ENCODE results near the gene PXYLP1.
A peak's percentile ranks its signal among the peaks of the same experiment; 100 is the strongest.

Gene PXYLP1

DNA sequence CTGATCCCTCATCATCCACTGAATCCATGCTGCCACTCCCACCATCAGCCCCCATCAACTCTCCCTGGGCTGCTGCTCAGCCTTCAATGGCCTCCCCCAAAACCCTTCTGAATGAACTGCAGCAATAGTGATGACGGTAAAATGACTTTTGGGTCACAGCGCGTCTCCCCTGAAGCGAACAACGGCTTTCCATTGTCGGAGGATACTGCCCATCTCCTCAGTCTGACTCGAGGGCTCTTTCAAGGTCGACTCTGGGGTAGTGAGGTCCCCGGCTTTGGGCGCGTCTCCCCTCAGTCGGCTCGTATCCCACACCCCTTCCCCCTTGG, 79.5 kb downstream of the PXYLP1 start:
- TF ChIP-seq EZH2phosphoT487 (IDR thresholded peaks at IDR 0.05; ENCODE audit: borderline replicate concordance) (no peak), CTCF (conservative IDR thresholded peaks at IDR 0.05; ENCODE audit: low read length) (no peak)
- Histone ChIP-seq H3K9me2 (replicated peaks; ENCODE audit: low read depth, low read length) (no peaks in the 10 kb centered on the region), H3K79me2 (ENCODE audit: insufficient read depth, low read length) (peaks cover 8% of the 10 kb centered on the region), H3K4me1 (ENCODE audit: insufficient read depth, low read length, poor library complexity, severe bottlenecking) (peaks cover 40% of the 10 kb centered on the region), H4K20me1 (ENCODE audit: insufficient read depth, low read length, poor library complexity, severe bottlenecking) (no peaks in the 10 kb centered on the region), H3K4me2 (ENCODE audit: low read depth, low read length, poor library complexity, severe bottlenecking) (peak overlapping the region; percentile 85), H3K9me3 (ENCODE audit: insufficient read depth, low read depth, low read length) (no peaks in the 10 kb centered on the region), H3K9ac (ENCODE audit: low read depth, low read length, poor library complexity, severe bottlenecking) (peak overlapping the region; percentile 87), H2AFZ (ENCODE audit: low read length) (peak overlapping the region; percentile 66; the same call in 1 of the 2 replicates), H3K4me3 (ENCODE audit: low read length, poor library complexity, severe bottlenecking) (peak overlapping the region; percentile 76), H3K27me3 (ENCODE audit: insufficient read depth, low read length, poor library complexity, severe bottlenecking) (no peaks in the 10 kb centered on the region), H3K36me3 (ENCODE audit: insufficient read depth, low read length) (no peaks in the 10 kb centered on the region), H3F3A (ENCODE audit: low read depth) (0 out of 2 replicates have a peak, but pooled peaks cover 4% of the 10 kb centered on the region)

GRCh38 chr3:141311496-141312353, 80.1 kb downstream of the PXYLP1 start:
- H3K9me3 ChIP-seq (ENCODE audit: insufficient read depth, low read depth, low read length), result no peaks in the 10 kb centered on the region
- no peaks in the 10 kb centered on the region for H3K36me3 ChIP-seq (ENCODE audit: insufficient read depth, low read length)
- peaks cover 36% of the 10 kb centered on the region for H3K4me1 ChIP-seq (ENCODE audit: insufficient read depth, low read length, poor library complexity, severe bottlenecking)
- H3K79me2 ChIP-seq (ENCODE audit: insufficient read depth, low read length), result peaks cover 8% of the 10 kb centered on the region
- peak overlapping the region; percentile 76 for H3K4me3 ChIP-seq (ENCODE audit: low read length, poor library complexity, severe bottlenecking)
- 0 out of 2 replicates have a peak, but pooled peaks cover 4% of the 10 kb centered on the region for H3F3A ChIP-seq (ENCODE audit: low read depth)
- no peaks in the 10 kb centered on the region for H4K20me1 ChIP-seq (ENCODE audit: insufficient read depth, low read length, poor library complexity, severe bottlenecking)
- TF ChIP-seq EZH2phosphoT487 (IDR thresholded peaks at IDR 0.05; ENCODE audit: borderline replicate concordance) (no peak), CTCF (conservative IDR thresholded peaks at IDR 0.05; ENCODE audit: low read length) (peak; percentile 77)
- H2AFZ ChIP-seq (ENCODE audit: low read length), result peak overlapping the region; percentile 74
- no peaks in the 10 kb centered on the region for H3K9me2 ChIP-seq (replicated peaks; ENCODE audit: low read depth, low read length)
- no peaks in the 10 kb centered on the region for H3K27me3 ChIP-seq (ENCODE audit: insufficient read depth, low read length, poor library complexity, severe bottlenecking)
- peak overlapping the region; percentile 87 for H3K9ac ChIP-seq (ENCODE audit: low read depth, low read length, poor library complexity, severe bottlenecking)
- H3K4me2 ChIP-seq (ENCODE audit: low read depth, low read length, poor library complexity, severe bottlenecking), result peak overlapping the region; percentile 88

- H3K4me3 ChIP-seq (ENCODE audit: low read length, poor library complexity, severe bottlenecking), result peak overlapping the region; percentile 76
- H4K20me1 ChIP-seq (ENCODE audit: insufficient read depth, low read length, poor library complexity, severe bottlenecking), result no peaks in the 10 kb centered on the region
- H3K79me2 ChIP-seq (ENCODE audit: insufficient read depth, low read length), result peaks cover 8% of the 10 kb centered on the region
- TF ChIP-seq CTCF (conservative IDR thresholded peaks at IDR 0.05; ENCODE audit: low read length) (no peak), EZH2phosphoT487 (IDR thresholded peaks at IDR 0.05; ENCODE audit: borderline replicate concordance) (no peak)
- no peaks in the 10 kb centered on the region for H3K27me3 ChIP-seq (ENCODE audit: insufficient read depth, low read length, poor library complexity, severe bottlenecking)
- 0 out of 2 replicates have a peak, but pooled peaks cover 4% of the 10 kb centered on the region for H3F3A ChIP-seq (ENCODE audit: low read depth)
- H3K36me3 ChIP-seq (ENCODE audit: insufficient read depth, low read length), result no peaks in the 10 kb centered on the region
- H3K9me3 ChIP-seq (ENCODE audit: insufficient read depth, low read depth, low read length), result no peaks in the 10 kb centered on the region
- H2AFZ ChIP-seq (ENCODE audit: low read length), result peak overlapping the region; percentile 74
- peak overlapping the region; percentile 88 for H3K4me2 ChIP-seq (ENCODE audit: low read depth, low read length, poor library complexity, severe bottlenecking)
- H3K9ac ChIP-seq (ENCODE audit: low read depth, low read length, poor library complexity, severe bottlenecking), result peak overlapping the region; percentile 87
- H3K9me2 ChIP-seq (replicated peaks; ENCODE audit: low read depth, low read length), result no peaks in the 10 kb centered on the region
- H3K4me1 ChIP-seq (ENCODE audit: insufficient read depth, low read length, poor library complexity, severe bottlenecking), result peaks cover 28% of the 10 kb centered on the region
Observed at GRCh38 chr3:141312354-141313092, 80.9 kb downstream of the PXYLP1 start.

Data from Loucy (cell line).